NCI-H345 treated with DMSO at 0.1 percent for 48 hours (cell line): ENCODE measurements around the gene TSPAN10.

ENCODE experiments used
- DNase-seq: peaks from one replicate; lab custom pipeline; 2025; ENCODE audit not compliant: unreplicated experiment; lab: John Stamatoyannopoulos, UW

TSPAN10 gene

DNA sequence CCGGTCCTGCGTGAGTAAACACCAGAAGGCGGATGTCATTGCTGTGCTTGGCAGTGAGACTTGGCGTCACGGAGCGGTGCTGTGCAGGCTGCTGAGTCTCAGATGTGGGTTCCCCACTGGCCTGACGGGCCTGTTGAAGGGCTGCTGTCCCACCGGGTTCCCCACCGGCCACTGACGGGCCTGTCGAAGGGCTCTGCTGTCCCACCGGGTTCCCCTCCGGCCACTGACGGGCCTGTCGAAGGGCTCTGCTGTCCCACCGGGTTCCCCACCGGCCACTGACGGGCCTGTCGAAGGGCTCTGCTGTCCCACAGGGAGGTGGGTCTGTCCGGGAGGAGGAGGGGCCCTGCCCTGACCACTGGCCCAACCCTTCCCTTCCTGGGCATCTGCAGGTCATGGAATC, 49.6 kb downstream of the TSPAN10 start:
- no peak for DNase-seq

GRCh38 chr17:81687770-81688541, 51.0 kb downstream of the TSPAN10 start:
- no peak for DNase-seq

- no peak for DNase-seq
These were observed 51.6 kb downstream of the TSPAN10 start for GRCh38 chr17:81688616-81689015.

GRCh38 chr17:81690066-81690465, 53.1 kb downstream of the TSPAN10 start:
- no peak for DNase-seq

GRCh38 chr17:81690549-81690948, 53.6 kb downstream of the TSPAN10 start:
- no peak for DNase-seq

- no peak for DNase-seq
These were observed 54.2 kb downstream of the TSPAN10 start for GRCh38 chr17:81691196-81691595.

- no peak for DNase-seq
These were observed 54.6 kb downstream of the TSPAN10 start for GRCh38 chr17:81691608-81692007.

DNA sequence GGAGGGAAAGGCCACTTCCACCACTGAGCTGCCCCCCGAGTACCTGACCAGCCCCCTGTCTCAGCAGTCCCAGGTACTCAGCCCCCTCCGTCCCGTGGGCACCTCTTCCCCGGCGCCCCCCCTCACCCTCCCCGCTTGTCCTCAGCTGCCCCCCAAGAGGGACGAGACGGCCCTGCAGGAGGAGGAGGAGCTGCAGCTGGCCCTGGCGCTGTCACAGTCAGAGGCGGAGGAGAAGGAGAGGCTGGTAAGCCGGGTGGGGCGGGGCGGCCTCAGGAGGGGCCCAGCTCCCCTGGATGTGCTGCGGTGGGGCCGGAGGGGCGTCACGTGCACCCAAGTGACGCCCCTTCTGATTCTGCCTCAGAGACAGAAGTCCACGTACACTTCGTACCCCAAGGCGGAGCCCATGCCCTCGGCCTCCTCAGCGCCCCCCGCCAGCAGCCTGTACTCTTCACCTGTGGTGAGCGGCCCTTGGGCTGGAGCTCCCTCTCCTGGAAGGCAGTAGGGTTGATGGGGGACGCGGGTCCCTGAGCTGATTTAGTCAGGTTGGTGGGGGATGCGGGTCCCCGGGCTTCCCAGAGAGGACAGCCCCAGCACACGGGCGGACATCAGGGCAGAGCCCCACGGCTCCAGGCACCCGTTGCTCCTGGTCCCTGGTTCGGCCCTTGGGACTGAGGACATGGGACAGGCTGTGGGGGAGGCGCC, 56.7 kb downstream of the TSPAN10 start:
- DNase-seq = no peak

DNA sequence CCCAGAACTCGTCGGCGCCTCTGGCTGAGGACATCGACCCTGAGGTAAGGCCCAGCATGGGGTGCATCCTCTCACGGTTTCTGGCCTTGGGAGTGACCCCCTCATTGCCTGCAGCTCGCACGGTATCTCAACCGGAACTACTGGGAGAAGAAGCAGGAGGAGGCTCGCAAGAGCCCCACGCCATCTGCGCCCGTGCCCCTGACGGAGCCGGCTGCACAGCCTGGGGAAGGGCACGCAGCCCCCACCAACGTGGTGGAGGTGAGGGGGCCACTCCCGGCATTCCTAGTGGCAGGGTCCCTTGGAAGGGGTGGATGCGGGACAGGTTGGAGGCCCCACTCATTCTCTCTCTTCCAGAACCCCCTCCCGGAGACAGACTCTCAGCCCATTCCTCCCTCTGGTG, 57.8 kb downstream of the TSPAN10 start:
- DNase-seq = no peak

- no peak for DNase-seq
These were observed 58.2 kb downstream of the TSPAN10 start for GRCh38 chr17:81695211-81695610.

DNA sequence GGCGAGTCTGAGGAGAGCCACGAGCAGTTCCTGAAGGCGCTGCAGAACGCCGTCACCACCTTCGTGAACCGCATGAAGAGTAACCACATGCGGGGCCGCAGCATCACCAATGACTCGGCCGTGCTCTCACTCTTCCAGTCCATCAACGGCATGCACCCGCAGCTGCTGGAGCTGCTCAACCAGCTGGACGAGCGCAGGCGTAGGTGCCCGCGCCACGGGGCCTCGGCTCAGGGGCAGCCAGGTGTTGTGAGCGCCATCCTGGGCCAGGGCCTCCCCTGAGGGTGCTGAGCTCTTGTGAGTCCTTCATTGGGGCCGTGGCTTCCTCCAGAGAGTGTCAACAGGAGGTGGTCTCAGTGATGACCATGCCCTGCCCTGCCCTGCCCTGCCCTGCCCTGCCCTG, 58.8 kb downstream of the TSPAN10 start:
- DNase-seq = no peak

DNA sequence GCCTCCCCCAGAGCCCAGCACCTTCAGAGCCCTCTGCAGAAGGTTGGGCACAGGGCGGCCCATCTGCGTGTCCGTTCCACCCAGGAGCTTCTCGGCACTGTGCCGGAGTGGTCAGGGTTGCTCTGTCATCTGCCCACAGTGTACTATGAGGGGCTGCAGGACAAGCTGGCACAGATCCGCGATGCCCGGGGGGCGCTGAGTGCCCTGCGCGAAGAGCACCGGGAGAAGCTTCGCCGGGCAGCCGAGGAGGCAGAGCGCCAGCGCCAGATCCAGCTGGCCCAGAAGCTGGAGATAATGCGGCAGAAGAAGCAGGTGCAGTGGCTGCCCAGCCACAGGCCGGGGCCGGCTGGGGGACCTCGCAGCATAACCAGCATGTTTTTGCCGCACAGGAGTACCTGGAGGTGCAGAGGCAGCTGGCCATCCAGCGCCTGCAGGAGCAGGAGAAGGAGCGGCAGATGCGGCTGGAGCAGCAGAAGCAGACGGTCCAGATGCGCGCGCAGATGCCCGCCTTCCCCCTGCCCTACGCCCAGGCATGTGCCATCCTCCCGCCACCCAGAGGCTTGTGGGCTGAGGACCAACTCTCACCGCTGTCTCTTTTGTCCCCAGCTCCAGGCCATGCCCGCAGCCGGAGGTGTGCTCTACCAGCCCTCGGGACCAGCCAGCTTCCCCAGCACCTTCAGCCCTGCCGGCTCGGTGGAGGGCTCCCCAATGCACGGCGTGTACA, 59.4 kb downstream of the TSPAN10 start:
- DNase-seq = no peak

- DNase-seq = no peak
These were observed 60.5 kb downstream of the TSPAN10 start for GRCh38 chr17:81697261-81698044.
